ENCODE measurements around the gene PDLIM3. TPM values are rescaled to one million over a fixed set of nuclear protein-coding genes. Genes with fewer than 3 reads are reported as not detected.

The PDLIM3 gene
- total and polyA plus RNA-seq, 2 of the 13 experiments (the other 11 are each of a cell fraction or from before 2014, with no cell fraction given): 5.9 to 14.0 TPM

DNA sequence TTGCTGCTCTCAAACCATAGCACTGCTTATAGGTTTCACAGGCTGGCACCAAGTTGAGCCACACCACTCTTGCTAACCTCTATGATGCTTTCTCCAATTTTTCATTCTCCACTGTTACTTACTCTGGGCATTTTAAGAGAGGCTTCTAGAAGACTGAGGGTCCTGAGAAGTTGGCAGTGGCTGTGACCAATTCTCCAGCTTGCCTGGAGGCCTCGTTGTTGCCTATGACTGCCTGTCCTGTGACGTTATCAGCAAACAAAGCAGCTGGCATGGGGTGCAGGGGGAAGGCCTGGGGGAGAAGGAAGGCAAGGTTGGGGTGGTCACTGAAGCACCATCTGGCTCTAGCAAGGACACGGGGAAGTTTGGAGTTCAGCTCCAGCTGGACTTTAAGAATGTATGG lies 30.4 kb upstream of the PDLIM3 start (continued):
- TF ChIP-seq, protein P1, sequence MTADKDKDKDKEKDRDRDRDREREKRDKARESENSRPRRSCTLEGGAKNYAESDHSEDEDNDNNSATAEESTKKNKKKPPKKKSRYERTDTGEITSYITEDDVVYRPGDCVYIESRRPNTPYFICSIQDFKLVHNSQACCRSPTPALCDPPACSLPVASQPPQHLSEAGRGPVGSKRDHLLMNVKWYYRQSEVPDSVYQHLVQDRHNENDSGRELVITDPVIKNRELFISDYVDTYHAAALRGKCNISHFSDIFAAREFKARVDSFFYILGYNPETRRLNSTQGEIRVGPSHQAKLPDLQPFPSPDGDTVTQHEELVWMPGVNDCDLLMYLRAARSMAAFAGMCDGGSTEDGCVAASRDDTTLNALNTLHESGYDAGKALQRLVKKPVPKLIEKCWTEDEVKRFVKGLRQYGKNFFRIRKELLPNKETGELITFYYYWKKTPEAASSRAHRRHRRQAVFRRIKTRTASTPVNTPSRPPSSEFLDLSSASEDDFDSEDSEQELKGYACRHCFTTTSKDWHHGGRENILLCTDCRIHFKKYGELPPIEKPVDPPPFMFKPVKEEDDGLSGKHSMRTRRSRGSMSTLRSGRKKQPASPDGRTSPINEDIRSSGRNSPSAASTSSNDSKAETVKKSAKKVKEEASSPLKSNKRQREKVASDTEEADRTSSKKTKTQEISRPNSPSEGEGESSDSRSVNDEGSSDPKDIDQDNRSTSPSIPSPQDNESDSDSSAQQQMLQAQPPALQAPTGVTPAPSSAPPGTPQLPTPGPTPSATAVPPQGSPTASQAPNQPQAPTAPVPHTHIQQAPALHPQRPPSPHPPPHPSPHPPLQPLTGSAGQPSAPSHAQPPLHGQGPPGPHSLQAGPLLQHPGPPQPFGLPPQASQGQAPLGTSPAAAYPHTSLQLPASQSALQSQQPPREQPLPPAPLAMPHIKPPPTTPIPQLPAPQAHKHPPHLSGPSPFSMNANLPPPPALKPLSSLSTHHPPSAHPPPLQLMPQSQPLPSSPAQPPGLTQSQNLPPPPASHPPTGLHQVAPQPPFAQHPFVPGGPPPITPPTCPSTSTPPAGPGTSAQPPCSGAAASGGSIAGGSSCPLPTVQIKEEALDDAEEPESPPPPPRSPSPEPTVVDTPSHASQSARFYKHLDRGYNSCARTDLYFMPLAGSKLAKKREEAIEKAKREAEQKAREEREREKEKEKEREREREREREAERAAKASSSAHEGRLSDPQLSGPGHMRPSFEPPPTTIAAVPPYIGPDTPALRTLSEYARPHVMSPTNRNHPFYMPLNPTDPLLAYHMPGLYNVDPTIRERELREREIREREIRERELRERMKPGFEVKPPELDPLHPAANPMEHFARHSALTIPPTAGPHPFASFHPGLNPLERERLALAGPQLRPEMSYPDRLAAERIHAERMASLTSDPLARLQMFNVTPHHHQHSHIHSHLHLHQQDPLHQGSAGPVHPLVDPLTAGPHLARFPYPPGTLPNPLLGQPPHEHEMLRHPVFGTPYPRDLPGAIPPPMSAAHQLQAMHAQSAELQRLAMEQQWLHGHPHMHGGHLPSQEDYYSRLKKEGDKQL (CRISPR knock-in tag; IDR thresholded peaks at IDR 0.05; ENCODE audit: low read depth): no peak

DNA sequence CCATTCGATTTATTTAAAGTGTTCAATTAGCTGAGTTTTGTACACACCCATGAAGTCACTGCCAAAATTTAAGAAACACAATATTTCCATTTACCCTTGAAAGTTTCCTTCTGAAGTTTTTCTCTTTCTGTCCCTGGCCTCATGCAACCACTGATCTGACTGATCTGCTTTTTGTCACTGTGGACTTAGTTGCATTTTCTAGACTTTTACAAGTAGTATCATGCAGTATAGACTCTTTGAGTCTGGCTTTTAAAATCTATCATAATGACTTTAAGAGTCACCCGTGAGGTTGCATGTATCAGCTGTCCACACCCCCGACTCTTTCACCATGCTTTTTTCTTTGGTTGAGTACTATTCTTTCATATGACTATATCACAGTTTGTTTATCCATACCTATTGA lies 29.0 kb upstream of the PDLIM3 start:
- intact Hi-C loops (cut with micrococcal nuclease; ENCODE audit: unreplicated experiment) (no loop called here), in situ Hi-C loops (cut with HindIII; ENCODE audit: extremely low pct_ligation_motif_present, low pct_unique_long_range_greater_than_20kb) (no loop called here)
- Histone ChIP-seq H4K20me1 (ENCODE audit: insufficient read depth, low read length) (no peaks in the 10 kb centered on the region), H3K79me2 (ENCODE audit: insufficient read depth, low read length) (no peaks in the 10 kb centered on the region), H3K9ac (ENCODE audit: insufficient read depth, low read depth, low read length) (no peak overlapping the region), H3K27me3 (ENCODE audit: control insufficient read depth in 1 of 2, insufficient read depth in 2 of 2, low read length in 2 of 2) (no peaks in the 10 kb centered on the region; a peak in 1 of 5 replicates), H3K27ac (ENCODE audit: extremely low read length, insufficient read depth, low read length) (no peak overlapping the region), H3K9me3 (ENCODE audit: low read length) (no peaks in the 10 kb centered on the region), H2AFZ (ENCODE audit: low read length) (no peak overlapping the region), H3K4me2 (ENCODE audit: low read depth, low read length) (no peak overlapping the region), H3K4me1 (ENCODE audit: insufficient read depth, low read length) (peaks cover 52% of the 10 kb centered on the region), H3K36me3 (replicated peaks in 1 of 2; ENCODE audit: control insufficient read depth in 1 of 2, insufficient read depth in 2 of 2, low read length in 2 of 2) (no peaks in the 10 kb centered on the region), H3K4me3 (replicated peaks in 1 of 3; ENCODE audit: insufficient read depth in 1 of 3, low read depth in 2 of 3, low read length in 3 of 3) (no peak overlapping the region)
- FAIRE-seq (no peak), ATAC-seq (no peak), DNase-seq (ENCODE audit: low spot score) (no peak)
- BruUV-seq (replicated peaks): no TSS peak
- 73% methylated on average over 3 of the region's 3 CpGs for WGBS (ENCODE audit: low lambda C conversion rate)
- no peak for TF ChIP-seq YY1 (IDR thresholded peaks at IDR 0.05; ENCODE audit: insufficient read depth, insufficient replicate concordance, low read depth, low read length)
- TF ChIP-seq, protein P2, sequence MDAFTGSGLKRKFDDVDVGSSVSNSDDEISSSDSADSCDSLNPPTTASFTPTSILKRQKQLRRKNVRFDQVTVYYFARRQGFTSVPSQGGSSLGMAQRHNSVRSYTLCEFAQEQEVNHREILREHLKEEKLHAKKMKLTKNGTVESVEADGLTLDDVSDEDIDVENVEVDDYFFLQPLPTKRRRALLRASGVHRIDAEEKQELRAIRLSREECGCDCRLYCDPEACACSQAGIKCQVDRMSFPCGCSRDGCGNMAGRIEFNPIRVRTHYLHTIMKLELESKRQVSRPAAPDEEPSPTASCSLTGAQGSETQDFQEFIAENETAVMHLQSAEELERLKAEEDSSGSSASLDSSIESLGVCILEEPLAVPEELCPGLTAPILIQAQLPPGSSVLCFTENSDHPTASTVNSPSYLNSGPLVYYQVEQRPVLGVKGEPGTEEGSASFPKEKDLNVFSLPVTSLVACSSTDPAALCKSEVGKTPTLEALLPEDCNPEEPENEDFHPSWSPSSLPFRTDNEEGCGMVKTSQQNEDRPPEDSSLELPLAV (CRISPR knock-in tag; conservative IDR thresholded peaks at IDR 0.05; ENCODE audit: low read depth): no peak
- POLR2A ChIA-PET: no interaction called here
- CTCF ChIA-PET (ENCODE audit: low intra/inter-chr PET ratio, low total read pairs): no interaction called here
